ENCODE results near the gene SEPTIN5.

Gene SEPTIN5

GRCh38 chr22:19740586-19740985 lies 26.3 kb downstream of the SEPTIN5 start:
- H3K4me3 Mint-ChIP-seq, result no peak overlapping the region
- H3K4me1 Mint-ChIP-seq, result peaks cover 24% of the 10 kb centered on the region
- no peak for TF ChIP-seq CTCF (IDR thresholded peaks at IDR 0.05; ENCODE audit: unreplicated experiment in 3 of 3)
- H3K27ac Mint-ChIP-seq, result no peak overlapping the region
- peaks cover 27% of the 10 kb centered on the region for H3K27me3 Mint-ChIP-seq (ENCODE audit: low read depth)
- no peaks in the 10 kb centered on the region for H3K36me3 Mint-ChIP-seq (ENCODE audit: low read depth)
- no peaks in the 10 kb centered on the region for H3K9me3 Mint-ChIP-seq

GRCh38 chr22:19741053-19741452 lies 26.8 kb downstream of the SEPTIN5 start:
- H3K9me3 Mint-ChIP-seq, result no peaks in the 10 kb centered on the region
- peak overlapping the region in 1 of 3 experiments; percentile 59 for H3K27ac Mint-ChIP-seq
- no peak for TF ChIP-seq CTCF (IDR thresholded peaks at IDR 0.05; ENCODE audit: unreplicated experiment in 3 of 3)
- H3K4me1 Mint-ChIP-seq, result peaks cover 24% of the 10 kb centered on the region
- H3K27me3 Mint-ChIP-seq (ENCODE audit: low read depth), result peaks cover 24% of the 10 kb centered on the region
- H3K36me3 Mint-ChIP-seq (ENCODE audit: low read depth), result no peaks in the 10 kb centered on the region
- no peak overlapping the region for H3K4me3 Mint-ChIP-seq

- Mint-ChIP-seq H3K4me3 (no peak overlapping the region), H3K4me1 (peaks cover 19% of the 10 kb centered on the region), H3K27me3 (ENCODE audit: low read depth) (peaks cover 14% of the 10 kb centered on the region), H3K9me3 (no peaks in the 10 kb centered on the region), H3K36me3 (ENCODE audit: low read depth) (no peaks in the 10 kb centered on the region), H3K27ac (no peak overlapping the region)
- TF ChIP-seq CTCF (IDR thresholded peaks at IDR 0.05; ENCODE audit: unreplicated experiment in 3 of 3), result no peak
Observed at GRCh38 chr22:19742160-19743066, 28.1 kb downstream of the SEPTIN5 start.

GRCh38 chr22:19743081-19743480 lies 28.8 kb downstream of the SEPTIN5 start:
- no peaks in the 10 kb centered on the region for H3K36me3 Mint-ChIP-seq (ENCODE audit: low read depth)
- H3K27ac Mint-ChIP-seq, result no peak overlapping the region
- no peak overlapping the region for H3K4me3 Mint-ChIP-seq
- H3K9me3 Mint-ChIP-seq, result no peaks in the 10 kb centered on the region
- peaks cover 14% of the 10 kb centered on the region for H3K27me3 Mint-ChIP-seq (ENCODE audit: low read depth)
- TF ChIP-seq CTCF (IDR thresholded peaks at IDR 0.05; ENCODE audit: unreplicated experiment in 3 of 3), result no peak
- peaks cover 19% of the 10 kb centered on the region for H3K4me1 Mint-ChIP-seq

GRCh38 chr22:19743651-19744050 lies 29.3 kb downstream of the SEPTIN5 start:
- H3K9me3 Mint-ChIP-seq, result no peaks in the 10 kb centered on the region
- H3K4me3 Mint-ChIP-seq, result no peak overlapping the region
- peaks cover 20% of the 10 kb centered on the region for H3K27me3 Mint-ChIP-seq (ENCODE audit: low read depth)
- no peaks in the 10 kb centered on the region for H3K36me3 Mint-ChIP-seq (ENCODE audit: low read depth)
- no peak for TF ChIP-seq CTCF (IDR thresholded peaks at IDR 0.05; ENCODE audit: unreplicated experiment in 3 of 3)
- no peak overlapping the region for H3K27ac Mint-ChIP-seq
- peaks cover 22% of the 10 kb centered on the region for H3K4me1 Mint-ChIP-seq
